SK-N-MC (cell line): ENCODE data around the gene MTNR1B.

Experiments used
- EZH2 ChIP-seq: fragments of 200-600 bp; sonication (generic); IDR thresholded peaks from one replicate; pipeline ENCODE4 v1.6.1; 2017; ENCODE audit warnings: antibody characterized with exemption
- POLR2AphosphoS5 ChIP-seq: IDR thresholded peaks from 2 replicates; pipeline ENCODE4 v1.6.1; 2012; ENCODE audit warnings: mild to moderate bottlenecking, low read depth, low read length, borderline replicate concordance

GRCh38 chr11:92946707-92947106 lies 22.7 kb upstream of the MTNR1B start:
- no peak for TF ChIP-seq POLR2AphosphoS5
- TF ChIP-seq EZH2, result no peak
